PFSK-1 (cell line): ENCODE data around the gene MBL2.

Experiments used
- POLR2AphosphoS5 ChIP-seq: IDR thresholded peaks from 2 replicates; pipeline ENCODE4 v1.6.1; 2012; ENCODE audit warnings: low read depth, mild to moderate bottlenecking, control low read depth, low read length, moderate library complexity
- REST ChIP-seq, 2 experiments: IDR thresholded peaks; 2 replicates each; pipeline versions ENCODE4 v1.6.1 to v1.8.0; 2011 to 2012; ENCODE audit warnings: low read depth in 2 of 2, low read length in 2 of 2, control low read depth in 1 of 2, inconsistent platforms in 1 of 2, mild to moderate bottlenecking in 1 of 2, moderate library complexity in 1 of 2; ENCODE audit not compliant: insufficient read depth in 1 of 2
- SIN3A ChIP-seq: IDR thresholded peaks from 2 replicates; pipeline ENCODE4 v1.6.1; 2012; ENCODE audit warnings: mild to moderate bottlenecking, low read length, moderate library complexity, borderline replicate concordance; ENCODE audit not compliant: insufficient read depth

- no peak for TF ChIP-seq POLR2AphosphoS5
- no peak for TF ChIP-seq SIN3A
- TF ChIP-seq REST (IDR thresholded peaks at IDR 0.05; ENCODE audit: insufficient read depth in 1 of 2, low read depth in 2 of 2, low read length in 2 of 2): no peak
Observed at GRCh38 chr10:52746169-52746568, 26.4 kb downstream of the MBL2 start.
